Stimulated activated CD4-positive, alpha-beta T cell treated with anti-CD3 and anti-CD28 coated beads, Interleukin-12 subunit alpha, Interleukin-12 subunit beta, amount 100 ng/mL, for 24 hours (primary cell): ENCODE data around the gene CPXM1.
"Not testable (repeated sequence)": the region's sequence is repeated elsewhere in the genome, so short reads cannot be mapped to it uniquely, and the experiment has no call there.

Experiments used
- DNase-seq, 2 experiments: peaks; one replicate each; pipeline ENCODE4 v3.0.0-alpha.2; 2020; ENCODE audit warnings: low read depth in 2 of 2

CPXM1 gene

DNA sequence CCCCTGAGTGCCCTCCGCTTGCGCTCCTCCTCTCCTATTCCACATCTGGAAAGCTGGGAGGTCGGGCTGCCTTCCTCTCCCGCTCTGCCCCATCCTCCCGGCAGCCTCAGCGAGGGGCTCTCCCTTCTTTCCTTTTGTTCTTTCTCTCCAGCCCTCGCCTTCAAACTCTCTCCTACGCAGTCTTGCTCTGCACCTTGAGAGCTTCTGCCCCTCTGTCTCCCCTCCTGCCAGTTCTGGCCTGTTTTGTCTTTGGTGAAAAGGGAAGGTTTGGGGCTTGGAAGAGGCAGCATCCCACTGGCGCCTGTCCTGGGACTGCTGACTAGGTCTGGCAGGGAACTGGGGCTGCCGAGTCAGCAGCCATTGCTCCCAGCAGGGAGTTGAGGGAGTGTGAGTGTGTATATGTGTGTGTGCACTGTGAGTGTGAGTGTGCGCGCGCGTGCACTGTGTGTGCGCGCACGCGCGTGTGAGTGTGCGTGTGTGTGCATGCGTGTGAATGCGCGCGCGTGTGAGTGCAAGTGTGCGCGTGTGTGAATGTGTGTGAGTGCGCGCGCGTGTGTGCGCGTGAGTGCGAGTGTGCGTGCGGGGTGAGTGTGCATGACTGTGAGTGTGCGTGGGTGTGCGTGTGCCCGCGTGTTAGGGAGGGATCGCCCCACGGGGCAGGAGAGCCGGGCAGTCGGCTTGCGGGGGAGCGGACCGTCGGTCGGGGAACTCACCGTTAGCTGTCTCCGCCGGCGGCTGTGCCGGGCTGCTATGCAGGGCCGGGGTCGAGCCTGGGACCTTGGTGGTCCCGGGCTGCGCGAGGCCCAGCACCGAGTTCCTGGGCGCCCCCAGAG, 523 bp downstream of the CPXM1 start:
- DNase-seq, result no peak

DNA sequence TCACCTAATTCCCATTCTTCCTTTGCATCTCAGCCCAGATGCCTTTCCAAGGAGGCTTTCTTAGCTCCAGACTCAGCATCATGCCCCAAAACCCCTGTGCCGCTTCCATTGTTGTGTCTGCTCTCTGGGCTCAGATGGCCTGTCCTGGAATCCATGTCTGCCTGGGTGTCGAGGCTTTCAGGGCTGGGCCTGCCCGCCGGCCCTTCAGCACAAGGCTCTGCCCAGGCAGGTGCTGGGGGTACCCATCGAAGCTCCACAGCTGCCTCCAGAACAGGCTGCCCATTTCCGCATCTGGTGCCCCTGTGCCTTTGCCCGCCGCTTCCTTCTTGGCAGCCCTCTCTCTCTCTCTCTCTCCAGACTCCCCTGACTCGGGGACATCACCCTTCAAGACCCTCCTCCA, 1.2 kb downstream of the CPXM1 start:
- DNase-seq, result no peak

DNA sequence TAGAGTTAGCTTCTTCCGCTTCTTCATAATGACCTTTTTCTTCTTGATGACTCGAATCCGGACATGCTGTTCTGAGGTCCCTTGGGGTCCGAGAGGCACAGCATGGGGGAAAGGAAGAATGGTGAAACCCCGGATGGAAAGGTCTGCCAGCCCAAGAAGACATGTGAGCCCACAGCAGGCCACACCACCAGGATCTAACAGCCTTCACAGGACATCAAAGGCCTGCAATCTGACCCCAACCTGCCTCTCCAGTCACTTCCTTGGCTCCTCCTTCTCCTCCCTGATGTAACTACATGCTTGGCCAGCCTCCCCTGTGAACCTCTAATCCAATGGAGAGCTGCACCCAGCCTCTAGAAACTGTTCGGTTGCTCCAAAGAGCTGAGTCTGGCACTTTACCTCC, 1.6 kb downstream of the CPXM1 start:
- DNase-seq, result no peak

DNA sequence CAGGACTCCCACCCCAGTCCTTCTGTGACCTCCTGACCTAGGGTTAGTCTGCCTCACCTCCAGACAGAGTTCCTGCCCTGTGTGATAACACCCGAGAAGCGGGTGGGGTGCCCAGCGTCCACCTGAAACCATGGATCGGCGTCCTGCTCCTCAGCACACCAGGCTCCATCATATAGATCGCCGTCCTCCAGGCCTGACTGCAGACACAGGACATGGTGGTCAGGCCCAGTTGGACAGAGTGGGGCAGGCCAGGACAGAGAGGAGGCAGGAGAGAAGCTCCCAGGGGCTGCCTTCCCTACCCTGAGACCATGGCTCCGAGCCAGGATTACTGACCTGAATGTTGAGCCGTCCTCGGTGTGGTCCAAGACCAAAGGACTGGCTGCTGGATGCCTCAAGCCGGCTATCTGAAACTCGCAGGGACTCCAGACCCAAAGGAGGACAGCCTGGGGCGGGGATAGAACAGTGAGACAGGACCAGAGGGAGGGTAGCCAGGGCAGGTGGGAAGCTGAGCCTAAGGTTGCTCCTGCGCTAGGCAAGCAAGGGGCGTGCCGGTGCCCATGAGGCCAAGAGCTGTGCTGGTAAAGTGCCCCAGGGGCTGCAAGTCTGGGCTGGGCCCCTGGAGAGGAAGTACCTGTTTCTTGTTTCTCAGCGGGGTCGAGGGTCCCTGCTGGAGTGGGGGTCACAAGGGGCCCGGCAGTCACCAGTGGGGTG, 2.2 kb downstream of the CPXM1 start:
- no peak for DNase-seq

DNA sequence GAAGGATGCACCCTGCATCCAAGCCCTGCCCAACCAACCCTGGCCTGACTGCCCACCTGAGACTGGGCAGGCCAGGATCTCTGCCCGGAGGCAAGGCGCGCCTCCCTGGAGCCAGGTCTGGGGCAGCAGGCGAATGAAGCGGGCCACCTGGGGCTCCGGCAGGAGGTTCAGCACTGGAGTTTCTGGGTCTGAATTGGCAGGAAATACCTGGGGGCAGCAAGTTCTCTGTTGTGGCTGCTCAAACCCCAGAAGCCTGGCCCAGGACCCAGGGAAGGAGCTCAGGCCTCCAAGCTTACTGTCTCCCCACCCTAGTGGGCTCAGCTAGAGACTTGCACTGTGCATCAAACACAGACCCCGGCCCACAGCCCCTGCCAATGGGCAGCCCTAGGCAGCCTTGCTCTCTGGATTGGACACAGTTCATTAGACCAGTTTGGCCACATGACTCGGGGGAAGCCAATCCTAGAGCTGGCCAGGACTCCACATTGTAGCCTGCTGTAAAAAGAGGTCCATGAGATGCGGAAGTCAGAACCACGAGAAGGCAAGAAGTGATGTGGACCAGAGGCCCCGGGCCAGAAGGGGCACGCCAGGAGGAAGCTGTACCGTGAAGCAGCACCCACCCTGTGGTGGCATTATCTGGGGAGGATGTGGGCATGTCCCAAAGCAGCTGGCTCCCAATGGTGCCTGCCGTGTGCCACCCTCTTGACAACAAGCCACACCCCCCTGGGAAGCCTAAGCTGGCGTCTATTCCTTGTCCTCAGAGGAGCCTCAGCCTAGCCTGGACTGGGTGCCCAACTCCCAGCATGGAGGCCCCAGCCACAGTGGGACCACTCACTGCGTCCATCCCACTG, 3.1 kb downstream of the CPXM1 start:
- DNase-seq, result no peak

DNA sequence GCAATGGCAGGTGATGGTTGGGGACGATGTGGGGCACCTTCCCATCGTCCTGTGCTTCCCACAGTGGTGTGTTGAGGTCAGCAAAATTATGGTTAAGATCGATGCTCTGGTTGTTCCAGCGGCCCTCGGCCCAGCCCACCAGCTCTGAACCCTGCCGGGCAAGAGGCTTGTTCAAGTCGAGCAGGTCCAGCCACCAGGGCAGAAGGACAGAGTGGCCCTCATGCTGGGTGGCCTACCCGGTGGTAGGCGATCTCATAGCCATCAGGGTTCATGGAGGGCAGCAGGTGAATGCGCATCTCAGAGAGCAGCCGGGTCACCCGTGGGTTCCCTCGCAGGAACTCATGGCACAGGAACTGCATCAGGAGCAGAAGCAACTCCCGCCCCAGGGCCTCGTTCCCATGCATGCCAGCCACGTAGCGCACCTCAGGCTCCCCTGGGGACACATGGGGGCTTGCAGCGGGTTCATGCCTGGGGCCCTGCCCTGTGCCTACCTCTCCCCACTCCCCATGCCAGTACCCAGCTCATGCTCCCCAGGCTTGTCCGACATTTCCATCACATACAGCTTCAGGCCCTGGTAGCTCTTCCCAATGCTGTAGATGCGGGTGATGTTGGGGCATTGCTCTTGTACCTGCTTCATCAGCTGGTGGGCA, 4.3 kb downstream of the CPXM1 start:
- no peak for DNase-seq

DNA sequence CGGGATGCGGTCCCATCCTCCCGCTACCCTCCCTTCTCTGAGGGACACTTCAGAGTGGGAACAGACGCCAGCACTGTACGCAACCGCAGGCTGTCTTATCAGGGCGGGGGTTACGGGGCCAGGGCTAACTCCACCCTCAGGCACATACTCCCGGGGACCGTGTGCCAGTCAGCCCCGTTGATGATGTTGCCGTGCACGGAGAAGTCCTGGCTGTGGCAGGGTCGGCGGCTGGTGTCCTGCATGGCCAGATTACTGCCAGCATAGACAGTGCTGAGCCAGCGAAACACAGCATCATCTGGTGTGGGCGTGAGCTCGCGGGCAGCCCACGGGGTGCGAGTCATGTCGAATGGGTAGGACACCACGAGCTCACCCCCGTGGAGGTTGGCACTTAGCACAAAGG, 5.0 kb downstream of the CPXM1 start:
- no peak for DNase-seq

DNA sequence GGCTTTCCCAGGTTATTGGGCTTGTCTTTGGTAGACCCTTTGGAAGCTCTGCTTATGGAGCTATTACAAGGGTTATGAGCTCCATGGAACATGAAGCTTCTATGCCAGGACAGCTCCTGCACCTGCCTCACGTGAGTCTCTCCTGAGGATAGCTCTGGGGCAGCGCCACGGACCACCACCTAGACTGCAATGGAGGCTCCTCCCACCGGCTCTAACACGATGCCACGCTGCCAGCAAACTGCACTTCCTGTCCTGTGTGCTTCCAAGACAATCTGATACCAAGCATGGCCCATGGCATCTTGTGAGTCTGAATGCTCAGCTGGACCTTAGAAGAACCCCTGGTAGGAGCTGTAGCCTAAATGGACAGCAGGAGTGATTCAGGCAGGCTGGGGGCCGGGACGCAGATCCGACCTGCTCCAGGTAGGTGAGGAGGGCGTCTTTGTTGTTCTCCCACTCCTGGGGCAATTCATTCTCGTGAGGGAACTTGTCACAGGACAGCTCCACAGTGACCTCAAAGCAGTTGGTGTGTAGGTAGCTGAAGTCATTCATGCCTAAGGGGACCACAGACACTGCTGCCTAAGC, 5.5 kb downstream of the CPXM1 start:
- no peak for DNase-seq

DNA sequence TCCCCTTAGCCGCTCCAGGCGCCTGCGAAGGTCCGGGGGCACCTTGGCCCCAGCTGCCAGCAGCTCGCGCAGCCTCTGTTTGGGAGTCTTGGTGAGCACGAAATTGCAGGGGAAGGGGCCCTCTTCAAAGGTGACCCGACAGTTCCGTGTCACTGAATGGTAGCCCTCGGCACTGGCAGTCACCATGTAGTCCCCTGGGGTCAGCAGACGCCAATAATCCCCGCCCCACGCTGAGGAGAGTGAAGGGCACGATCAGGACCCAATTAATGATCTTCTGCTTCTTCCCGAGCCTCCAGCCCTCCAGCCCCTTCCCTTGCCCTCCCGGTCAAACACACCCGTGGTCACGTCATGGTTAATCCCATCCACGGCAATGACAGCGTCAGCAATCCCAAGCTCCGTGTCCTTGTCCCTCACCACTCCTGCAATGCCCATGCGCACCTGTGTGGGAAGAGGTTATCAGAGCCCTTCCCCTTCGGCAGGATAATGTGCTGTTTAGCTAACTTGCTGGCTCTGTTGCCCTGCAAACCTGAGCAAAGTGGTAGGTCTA, 6.2 kb downstream of the CPXM1 start:
- DNase-seq, result no peak

DNA sequence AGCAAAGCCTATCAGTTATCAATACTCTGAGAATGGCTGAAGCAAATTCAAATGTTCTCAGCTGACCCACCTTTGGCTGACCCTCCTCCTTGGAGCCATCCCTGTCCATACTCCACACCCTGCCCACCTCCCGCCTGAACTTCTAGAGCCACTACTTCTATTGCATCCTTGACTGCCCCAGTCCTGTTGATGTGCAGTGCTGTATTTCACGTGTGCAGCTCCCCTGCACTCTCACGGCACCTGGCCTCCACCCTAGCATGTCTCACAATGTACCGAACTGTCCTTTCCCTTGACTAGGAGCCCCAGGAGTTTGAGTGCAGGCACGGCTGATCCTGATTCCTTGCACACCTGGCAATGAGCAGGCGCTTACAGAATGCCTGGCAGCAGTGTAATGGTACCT, 7.0 kb downstream of the CPXM1 start:
- DNase-seq, result no peak

DNA sequence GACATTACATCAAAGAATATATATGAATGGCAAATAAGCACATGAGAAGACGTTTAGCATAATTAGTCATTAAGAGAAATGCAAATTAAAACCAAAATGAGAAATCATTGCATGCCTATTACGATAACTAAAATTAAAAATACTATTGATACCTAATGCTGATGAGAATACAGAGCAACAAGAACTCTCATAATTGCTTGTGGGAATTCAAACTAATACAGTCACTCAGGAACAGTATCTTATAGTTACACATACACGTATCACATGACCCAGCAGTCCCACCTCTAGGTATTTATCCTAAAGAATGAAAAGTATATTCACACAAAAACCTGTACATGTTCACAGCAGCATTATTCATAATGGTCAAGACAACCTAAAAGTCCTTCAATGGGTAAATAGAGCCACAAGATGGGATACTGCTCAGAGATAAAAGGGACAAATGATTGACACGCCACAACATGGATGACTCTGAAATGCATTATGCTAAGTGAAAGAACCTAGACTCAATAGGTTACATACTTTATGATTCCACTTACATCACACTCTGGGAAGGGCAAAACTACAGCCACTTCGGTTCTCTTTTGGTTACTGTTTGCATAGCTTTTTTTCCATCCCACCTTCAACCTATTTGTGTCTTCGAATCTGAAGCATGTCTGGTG, 16.4 kb downstream of the CPXM1 start:
- no peak for DNase-seq

DNA sequence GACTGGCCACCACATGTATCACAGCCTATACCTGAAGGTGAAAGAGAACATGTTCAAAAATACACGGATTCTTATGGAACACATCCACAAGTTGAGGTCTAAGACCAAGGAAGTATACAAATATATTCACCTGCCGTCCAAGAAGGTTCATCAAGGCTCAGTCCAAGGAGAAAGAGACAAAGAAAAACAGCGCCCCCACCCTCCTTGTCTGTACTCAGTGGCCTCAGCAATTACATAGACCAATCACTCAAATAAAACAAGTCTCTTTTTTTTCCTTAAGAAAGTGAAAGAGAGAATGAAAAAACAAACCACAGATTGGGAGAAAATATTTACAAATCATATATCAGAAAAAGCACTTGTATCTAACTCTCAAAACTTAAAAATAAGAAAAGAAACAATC, 19.5 kb downstream of the CPXM1 start:
- no peak for DNase-seq

DNA sequence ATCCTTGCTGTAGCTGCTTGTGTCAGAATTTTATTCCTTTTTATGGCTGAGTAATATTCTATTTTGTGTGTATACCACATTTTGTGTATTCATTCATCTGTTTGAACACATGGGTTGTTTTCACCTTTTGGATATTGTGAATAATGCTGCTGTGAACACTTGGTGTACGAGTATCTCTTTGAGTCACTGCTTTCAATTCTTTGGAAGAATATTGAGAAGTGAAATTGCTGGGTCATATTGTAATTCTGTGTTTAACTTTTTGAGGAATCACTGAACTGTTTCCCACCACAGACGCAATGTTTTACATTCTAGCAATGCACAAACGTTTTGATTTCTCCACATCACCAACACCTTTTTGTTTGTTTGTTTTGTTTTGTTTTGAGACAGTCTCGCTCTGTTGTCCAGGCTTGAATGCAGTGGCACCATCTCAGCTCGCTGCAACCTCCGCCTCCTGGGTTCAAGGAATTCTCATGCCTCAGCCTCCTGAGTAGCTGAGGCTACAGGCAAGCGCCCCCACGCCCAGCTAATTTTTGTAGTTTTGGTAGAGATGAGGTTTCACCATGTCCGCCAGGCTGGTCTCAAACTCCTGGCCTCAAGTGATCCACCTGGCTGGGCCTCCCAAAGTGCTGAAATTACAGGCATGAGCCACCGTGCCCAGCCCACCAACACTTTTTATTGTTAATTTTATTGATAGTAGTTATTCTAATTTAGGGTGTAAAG, 21.7 kb downstream of the CPXM1 start:
- no peak for DNase-seq

DNA sequence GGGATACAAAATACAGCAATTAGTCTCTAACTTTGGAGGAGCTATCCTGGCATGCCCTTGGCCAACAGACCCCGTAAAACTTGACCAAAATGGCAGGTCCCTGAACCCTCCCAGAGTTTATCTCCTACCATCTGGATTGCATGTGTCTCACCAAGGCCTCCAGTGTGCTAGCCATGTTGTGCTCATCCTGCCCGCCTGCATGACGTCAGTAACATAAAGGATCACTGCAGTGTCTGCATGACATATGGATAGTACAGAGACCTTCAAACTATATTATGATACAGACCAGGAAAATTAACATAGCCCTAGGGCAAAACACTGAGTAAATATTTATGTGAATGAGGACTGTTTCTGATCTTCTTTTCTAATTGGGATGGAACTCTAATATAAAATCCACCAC, 25.3 kb downstream of the CPXM1 start:
- DNase-seq, result no peak

DNA sequence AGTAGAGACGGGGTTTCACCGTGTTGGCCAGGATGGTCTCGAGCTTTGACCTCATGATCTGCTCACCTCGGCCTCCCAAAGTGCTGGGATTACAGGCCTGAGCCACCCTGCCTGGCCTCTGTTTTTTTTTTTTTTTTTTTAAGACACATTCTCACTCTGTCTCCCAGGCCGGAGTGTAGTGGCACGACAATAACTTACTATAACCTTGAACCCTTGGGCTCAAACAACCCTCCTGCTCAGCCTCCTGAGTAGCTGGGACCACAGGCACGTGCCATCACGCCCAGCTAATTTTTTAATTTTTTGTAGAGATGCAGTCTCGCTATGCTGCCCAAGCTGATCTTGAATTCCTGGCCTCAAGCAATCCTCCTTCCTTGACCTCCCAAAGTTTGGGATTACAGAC, 26.6 kb downstream of the CPXM1 start:
- DNase-seq, result no peak

DNA sequence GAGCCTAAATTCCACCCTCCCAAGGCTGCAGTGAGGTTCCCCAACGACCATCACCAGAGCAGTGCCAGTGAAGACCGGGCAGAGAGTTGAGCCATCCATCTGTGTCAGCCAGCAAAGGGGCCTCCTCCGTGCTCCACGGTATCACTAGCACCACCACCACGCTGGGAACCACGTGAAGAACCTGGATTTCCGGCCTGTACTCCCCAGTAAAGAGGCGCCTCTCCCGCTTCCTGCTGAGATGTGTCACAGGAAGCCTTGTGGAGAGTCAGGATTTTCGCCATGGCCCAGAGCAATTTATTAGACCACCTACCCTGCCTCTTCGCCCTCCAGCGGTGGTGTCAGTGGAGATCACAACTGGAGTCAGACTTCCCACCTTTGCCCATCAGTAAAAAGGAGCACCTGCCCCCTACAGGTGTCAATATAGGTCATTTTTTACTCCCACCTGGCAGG, 28.8 kb downstream of the CPXM1 start:
- no peak for DNase-seq

DNA sequence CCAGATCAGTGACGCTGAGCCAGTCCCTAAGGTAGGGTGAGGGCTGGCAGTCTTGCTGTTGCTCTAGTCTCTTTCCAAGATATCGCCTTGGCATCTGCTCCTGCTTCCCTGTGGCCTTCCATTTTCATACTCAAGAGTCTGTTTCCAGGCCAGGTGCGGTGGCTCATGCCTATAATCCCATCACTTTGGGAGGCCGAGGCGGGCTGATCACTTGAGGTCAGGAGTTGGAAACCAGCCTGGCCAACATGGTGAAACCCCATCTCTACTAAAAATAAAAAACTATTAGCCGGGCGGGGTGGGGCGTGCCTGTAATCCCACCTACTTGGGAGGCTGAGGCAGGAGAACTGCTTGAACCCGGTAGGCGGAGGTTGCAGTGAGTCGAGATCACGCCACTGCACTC, 30.3 kb downstream of the CPXM1 start:
- not testable (repeated sequence) for DNase-seq

DNA sequence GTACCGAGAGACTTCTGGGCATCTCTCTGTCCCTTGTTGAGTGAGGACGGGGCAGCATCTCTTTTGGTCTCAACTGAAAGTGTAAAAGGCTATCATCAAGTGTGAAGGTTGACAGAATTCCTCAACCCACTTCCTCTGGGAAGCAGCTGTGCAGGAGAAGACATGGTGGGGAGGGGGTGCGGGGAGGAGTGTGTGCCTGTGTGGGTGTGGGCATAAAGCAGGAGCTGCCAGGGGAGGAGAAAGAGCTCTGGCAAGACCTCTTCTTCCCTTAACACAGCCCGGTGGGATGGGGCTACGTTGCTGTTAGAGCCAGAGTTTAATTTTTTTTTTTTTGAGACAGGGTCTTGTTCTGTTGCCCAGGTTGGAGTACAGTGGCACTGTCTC, 31.8 kb downstream of the CPXM1 start:
- DNase-seq, result no peak

DNA sequence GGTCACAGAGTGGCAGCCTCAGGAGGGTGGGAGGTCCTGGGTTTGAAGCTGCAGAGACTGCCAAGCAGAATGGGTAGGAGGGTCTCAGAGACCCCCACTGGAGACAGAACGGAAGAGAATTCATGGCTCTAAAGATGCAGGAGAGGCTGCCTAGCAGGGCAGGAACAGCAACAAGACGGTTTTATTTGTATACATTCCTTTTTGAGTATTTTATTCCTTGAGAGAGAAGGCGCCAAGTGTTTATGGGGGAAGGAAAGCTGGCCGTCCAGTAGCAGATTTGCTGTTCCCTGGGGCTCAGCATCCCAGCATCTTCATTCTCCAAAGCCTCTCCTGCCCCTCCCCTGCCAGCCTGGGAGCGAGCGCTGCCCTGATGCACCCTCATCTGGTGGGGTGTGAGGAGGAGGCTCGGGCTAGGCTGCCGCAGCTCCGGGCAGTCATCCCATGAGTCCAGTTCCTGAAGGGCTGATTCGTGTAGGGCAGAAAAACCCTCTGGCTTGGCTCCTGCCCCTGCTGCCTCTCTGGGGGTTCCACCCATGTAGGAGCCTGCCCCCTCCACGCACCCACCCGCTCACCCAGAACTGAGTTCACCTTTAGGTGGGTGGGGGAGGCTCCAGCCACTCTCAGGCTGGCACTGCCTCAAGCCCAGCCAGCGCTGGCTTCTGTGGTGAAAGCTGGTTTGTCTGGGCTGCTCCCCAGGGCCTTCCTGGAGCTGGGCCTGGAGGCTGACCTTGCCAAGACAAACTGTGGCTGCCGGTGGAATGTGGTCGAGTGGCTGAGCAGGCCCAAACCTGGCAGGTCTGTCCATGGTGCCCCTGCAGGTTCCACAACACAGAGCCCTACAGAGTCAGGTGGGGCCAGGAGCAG, 32.4 kb downstream of the CPXM1 start:
- no peak for DNase-seq
